Left colon (tissue), 2 donors: ENCODE data around the gene FBXL7. TPM values are rescaled to one million over a fixed set of nuclear protein-coding genes. Genes with fewer than 3 reads are reported as not detected.
A peak's percentile ranks its signal among the peaks of the same experiment; 100 is the strongest.

Experiments used
- ATAC-seq: fragments of 200-7000 bp; cut with Tn5 transposase; one replicate; pipeline ENCODE4 v1.9.1; 2020; ENCODE audit warnings: mild to moderate bottlenecking, moderate library complexity
- DNase-seq, 2 donors: peaks; one replicate each; pipeline ENCODE4 v3.0.0-alpha.2; 2020
- intact Hi-C, 2 donors: fragments of 100-400 bp; cut with DNase I in 1 of 2; cut with micrococcal nuclease in 1 of 2; formaldehyde crosslinking; loops; one replicate each; pipeline versions ENCODE4 v1.11.2 to v1.14.0; 2022; cut with DNase I, micrococcal nuclease
- total RNA-seq, 2 donors: library from RNA; stranded (reverse); fragmentation: NEBNext Ultra II Directional; extraction: Animal tissue kit (Norgen Biotek cat#: 25700); gene quantifications; one replicate each; pipeline ENCODE4 v1.2.1, GENCODE V29; 2021
- donor health status: DM: no; HTN: no; CAD: no.
- donor health status: DM: yes; HTN: yes; CAD: no.

Gene FBXL7
- total RNA-seq, 2 donors from 2014 or later = 1.6 to 3.6 TPM

DNA sequence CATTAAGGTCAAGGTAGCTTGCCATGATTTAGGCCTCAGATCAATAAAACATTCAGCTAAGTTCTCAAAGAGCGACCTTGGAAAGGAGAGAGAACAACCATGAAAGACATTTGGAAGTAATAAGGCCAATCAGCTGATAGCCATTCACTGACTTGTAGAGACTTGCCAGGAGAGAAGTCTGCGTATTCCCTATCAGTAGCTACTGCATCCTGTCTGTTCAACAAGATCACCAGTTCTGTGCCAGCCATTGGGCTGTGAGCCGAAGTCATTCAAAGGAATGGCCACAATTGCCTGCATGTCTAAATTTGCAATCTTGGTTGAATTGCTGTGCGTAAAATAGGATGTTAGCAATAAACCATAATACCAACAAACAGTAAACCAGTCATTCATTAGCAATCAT is 219.8 kb downstream of the FBXL7 start:
- intact Hi-C loops = no loop called here
- DNase-seq (no peak), ATAC-seq (no peak)

DNA sequence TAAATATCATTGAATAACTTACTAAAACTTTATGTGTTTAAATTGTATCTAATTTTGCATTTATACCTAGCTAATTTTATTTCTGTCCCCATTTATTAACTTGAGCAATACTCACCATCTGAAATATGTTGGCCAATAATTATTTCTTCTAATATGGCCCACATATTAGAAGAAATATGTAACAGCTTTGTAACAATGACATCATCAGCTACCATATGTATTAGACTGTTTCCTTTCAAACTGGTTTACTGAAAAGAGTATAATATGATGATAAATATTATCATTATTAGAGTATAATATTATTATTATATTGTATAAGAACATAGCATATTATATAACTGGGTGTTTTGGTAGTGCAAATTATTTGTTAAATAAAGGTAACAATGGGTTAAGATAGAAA is 220.5 kb downstream of the FBXL7 start:
- DNase-seq = no peak
- intact Hi-C loops = no loop called here
- no peak for ATAC-seq

DNA sequence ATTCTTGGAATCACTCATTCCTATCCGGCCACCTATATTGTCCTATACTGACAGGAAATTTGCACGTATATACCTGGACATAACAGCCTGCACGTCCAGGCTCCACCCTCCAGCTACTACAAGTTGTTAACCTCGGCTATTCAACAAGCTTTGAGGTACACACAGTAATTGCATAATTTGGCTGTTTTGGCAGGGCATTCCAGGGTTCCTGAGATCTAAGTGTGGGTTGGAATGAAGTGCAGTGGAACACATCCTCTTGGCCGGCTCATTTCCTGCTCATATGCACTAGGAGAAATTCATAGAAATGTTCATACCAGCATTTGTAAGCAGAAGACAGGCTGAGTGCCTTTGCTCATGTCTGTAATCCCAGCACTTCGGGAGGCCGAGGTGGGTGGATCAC is 222.3 kb downstream of the FBXL7 start:
- intact Hi-C loops = no loop called here
- no peak for DNase-seq
- no peak for ATAC-seq

DNA sequence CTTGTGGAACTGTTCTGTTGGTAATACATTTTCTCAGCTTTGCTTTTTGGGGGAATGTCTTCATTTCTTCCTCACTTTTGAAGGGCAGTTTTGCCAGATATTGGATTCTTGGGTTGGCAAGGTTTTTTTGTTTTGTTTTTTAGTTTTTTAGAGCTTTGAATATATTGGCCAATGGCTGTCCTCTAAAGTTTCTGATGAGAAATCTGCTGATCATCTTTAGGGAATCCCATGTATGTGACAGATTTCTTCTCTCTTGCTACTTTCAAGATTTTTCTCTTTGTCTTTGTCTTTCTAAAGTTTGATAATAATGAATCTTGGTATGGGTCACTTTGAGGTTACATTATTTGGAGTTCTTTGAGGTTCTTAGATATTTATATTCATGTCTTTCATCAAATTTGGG is 227.4 kb downstream of the FBXL7 start:
- intact Hi-C loops = no loop called here
- no peak for DNase-seq

DNA sequence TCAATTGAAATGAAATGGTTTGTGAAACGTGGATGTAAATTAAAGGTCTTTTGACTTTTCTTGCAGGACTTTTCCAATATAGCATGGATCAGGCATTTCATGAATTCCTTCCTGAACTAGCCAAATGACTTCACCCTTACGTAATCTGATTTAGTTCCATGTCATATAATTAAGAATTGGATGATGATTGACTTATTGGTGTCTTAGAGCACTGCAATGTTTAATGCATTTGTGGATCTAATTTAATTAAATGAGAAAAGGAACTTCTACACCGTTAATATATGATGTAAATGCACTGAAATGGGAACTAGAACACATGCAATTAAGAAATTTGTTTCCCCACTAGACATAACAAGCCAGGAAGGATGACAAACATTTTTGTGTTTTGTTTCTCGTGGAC is 228.8 kb downstream of the FBXL7 start:
- DNase-seq (no peak), ATAC-seq (no peak)
- intact Hi-C loops = no loop called here

More for the DNA sequence above, 227.4 kb downstream of the FBXL7 start:
- ATAC-seq = no peak

DNA sequence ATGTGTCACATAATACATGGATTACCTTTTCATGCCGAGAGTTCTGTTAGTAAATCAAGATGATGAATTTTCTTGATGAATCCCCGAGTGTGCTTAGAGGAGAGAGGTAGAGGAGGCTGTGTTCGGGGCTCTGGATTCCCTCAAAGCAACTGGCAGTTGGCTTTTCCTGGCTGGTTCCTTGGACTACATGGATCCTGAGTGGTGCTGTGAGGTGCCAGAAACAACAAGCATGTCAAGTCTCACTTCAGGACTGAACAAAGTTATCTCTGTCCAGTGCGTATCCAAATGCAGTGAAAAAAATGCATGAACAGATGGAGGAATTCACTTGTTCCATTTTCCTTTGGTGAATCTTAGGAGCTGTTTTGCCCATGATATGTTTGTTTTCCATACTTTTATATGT is 231.7 kb downstream of the FBXL7 start:
- DNase-seq = no peak
- ATAC-seq = no peak
- intact Hi-C loops = no loop called here

DNA sequence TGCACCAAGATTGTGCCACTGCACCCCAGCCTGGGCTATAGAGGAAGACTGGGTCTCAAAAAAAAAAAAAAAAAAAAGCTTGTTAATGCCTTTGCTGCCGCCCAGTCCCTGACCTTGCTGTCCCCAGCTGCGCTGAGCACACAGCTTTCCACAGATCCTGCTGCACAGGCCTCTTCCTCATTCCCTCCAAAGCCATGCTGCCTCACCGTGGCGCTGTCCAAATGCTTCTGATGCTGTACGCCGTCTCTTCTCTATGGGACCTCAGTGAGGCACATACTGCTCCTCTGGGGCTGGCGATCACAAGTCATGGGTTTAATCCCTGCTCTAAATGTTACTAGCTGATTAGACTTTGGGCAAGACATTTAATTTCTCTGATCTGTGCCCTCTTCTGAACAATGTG is 234.1 kb downstream of the FBXL7 start:
- ATAC-seq (no peak), DNase-seq (no peak)
- intact Hi-C loops = no loop called here

DNA sequence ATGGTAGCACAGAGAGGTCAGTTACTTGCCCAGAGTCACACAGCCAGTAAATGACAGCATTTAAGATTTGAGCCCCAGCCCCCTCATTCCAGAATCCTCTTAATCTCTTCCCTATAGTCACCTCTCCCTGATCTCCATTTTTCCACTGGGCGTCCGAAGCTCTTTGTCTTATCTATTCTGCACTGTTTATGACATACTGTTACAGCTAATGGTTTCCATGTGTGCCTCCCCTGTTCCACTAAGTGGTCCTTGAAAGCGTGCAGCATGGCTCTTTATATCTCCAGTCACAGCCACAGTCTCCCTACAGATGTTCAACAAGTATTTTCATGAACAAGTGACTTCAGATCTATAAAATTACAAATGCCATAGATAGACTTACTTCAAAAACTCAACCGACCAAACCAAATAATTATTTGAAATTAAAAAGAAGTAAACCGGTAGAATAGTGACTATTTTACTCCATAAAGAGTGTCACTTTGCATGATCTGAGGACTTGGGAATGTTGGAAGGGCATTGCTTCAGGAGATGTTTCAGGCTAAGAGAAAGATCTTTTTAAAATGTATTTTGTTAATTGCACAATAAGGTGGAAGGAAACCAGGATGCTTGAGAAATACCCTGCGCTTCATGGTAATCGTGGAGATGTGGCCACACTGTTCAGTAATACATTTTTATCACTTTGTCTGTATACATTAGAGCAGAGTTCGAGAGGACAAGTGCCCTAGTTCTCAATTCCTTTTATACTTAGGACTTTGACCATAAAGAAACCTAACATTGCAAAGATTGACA is 237.2 kb downstream of the FBXL7 start:
- intact Hi-C loops = no loop called here
- DNase-seq = no peak
- ATAC-seq = no peak

DNA sequence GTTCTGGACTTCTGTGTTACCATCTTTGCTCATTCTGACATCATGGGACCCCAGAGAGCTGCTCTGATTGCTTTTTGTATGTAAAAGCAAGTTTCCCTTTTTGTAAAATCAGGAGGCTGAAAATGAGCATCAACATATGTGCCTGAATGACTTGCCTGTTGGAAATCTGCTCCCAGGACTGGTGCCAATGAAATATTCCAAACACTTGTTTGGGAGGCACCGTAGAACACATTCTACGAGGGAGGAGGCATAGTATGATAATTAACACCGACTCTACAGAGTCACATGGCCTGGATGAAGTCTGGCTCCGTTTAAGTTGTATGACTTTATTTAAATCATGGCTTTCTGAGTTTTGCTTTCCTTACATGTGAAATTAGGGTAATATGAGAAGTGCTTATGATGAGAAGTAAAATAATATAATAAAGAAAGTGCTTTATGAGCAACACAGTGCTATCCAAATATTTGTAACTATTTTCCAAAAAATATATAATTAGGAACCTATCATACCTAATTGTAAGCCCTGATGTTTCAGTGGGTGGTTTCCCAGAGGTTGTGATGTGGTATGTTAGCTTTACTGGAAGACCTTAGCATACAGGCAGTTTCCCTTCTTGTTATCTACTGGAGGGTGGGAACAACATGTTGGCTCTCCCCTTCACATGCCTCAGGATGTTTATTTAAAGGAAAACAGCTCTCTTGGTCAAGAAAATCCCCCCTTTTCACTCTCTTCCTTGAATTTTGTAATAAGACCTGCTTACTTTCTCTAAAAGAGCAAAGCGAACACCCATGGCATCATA is 238.1 kb downstream of the FBXL7 start:
- intact Hi-C loops = no loop called here
- no peak for ATAC-seq
- no peak for DNase-seq

DNA sequence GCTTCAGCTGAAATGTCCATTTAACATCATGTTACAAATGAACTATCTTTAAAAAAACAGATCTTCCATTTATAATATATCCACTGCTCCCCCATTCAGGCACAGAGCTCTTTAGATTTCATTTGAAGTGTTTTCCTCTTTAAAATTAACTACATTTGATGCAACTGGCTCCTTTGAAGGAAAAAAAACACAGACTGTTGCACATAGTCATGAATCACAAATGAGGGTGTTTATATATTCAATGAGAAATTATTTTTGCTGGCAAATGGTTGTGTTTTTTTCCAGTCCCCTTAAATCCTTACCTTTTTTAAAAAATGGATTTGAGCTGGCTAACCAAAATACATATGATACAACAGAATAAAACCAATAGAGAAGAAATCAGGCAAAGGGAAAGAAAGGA is 240.4 kb downstream of the FBXL7 start:
- DNase-seq (no peak), ATAC-seq (no peak)
- intact Hi-C loops = no loop called here

DNA sequence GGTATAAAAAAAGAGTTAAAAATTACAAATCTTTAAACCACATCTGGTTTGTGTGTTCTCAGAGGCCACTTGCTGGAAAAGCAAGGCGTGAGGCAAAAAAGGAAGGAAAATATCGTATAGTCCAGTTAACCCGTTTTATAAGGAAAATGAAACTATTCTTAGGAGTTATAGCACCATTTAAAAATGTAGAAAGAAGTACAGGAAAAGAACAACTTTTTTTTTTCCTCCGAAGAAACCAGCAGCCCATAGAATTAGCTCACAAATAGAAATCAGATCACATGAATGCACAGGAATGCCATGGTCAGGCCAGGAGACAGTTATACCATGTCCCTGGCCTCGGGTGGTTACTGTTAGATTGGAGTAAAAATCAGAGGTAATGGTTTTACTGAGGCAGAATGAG is 241.6 kb downstream of the FBXL7 start:
- no peak for ATAC-seq
- no peak for DNase-seq
- intact Hi-C loops = no loop called here

DNA sequence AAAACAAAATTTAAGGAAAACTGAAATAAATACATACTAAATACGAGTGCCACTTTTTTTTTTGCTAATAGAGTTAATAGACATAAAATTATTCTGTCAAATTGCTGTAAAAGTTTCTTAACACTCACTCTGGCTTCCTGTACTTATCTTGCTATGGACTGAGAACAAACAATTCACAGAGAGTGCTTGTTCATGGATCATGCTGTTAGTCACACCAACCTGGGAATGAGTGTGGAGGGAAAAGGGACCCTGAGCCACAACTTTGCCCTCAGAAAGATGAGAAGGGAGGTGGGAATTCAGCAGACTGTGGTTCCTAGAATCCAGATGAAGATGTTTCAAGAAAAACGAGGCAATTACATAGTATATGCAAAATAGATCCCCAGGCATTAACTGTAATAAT is 246.9 kb downstream of the FBXL7 start:
- no peak for DNase-seq
- intact Hi-C loops = no loop called here
- no peak for ATAC-seq

DNA sequence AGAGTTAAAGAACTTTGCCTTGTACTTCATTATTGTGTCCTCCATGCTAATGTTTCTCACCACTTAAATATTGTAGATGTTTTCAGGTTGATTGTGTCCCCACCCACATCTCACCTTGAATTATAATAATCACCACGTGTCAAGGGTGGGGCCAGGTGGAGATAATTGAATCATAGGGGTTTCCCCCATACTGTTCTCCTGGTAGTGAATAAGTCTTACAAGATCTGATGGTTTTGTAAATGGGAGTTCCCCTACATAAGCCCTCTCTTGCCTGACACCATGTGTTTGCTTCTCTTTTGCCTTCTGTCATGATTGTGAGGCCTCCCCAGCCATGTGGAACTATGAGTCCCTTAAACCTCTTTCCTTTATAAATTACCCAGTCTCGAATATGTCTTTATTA is 248.3 kb downstream of the FBXL7 start:
- intact Hi-C loops = no loop called here
- DNase-seq (no peak), ATAC-seq (no peak)

DNA sequence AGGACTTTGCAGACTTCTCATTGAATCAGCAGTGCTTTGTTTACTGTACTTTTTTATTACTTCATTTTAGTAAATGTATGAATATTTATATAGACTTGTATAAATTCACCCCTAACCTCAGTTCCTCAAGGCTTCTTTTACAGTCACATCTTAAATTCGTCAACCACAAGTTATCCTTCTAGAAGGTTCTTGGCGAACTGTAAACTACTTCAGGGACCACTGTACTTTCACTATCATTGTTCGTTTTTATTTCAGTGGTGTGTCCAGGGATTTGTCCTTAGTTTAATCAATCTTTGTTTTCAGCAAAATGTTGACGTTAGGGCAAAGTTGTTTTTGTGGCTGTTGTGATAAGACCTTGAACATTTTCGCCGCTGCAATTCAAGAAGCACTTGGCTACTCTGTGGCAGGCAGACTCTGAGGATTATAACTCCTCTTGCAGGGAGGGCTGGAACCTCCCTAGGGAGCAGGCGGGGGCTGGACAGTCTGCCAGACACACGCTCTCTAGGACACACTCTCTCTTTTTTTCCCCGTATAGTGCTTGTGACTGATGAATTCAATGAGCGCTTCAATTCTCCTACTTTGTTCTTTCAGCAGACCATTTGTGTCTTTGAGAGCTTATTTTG is 252.8 kb downstream of the FBXL7 start:
- intact Hi-C loops = no loop called here
- DNase-seq (peak in 1 of 2 donors; percentile 12), ATAC-seq (no peak)

DNA sequence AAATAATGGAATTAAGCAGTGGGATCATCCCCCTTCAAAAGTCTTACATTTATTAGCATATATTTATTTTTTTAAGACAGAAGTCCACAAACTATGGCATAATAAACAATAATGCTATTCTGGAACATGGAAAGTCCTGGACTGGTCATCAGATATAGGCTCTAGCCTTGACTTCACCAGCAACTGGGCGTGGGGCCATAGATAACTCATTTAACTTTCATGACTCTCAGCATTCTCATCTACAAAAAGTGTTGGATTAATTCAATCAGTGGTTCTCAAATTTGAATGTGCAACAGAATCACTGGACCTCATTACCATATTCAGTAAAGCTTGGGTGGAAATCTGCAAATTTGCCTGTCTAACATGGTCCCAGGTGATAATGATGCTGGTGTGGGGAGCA is 253.8 kb downstream of the FBXL7 start:
- DNase-seq (no peak), ATAC-seq (no peak)
- intact Hi-C loops = no loop called here

DNA sequence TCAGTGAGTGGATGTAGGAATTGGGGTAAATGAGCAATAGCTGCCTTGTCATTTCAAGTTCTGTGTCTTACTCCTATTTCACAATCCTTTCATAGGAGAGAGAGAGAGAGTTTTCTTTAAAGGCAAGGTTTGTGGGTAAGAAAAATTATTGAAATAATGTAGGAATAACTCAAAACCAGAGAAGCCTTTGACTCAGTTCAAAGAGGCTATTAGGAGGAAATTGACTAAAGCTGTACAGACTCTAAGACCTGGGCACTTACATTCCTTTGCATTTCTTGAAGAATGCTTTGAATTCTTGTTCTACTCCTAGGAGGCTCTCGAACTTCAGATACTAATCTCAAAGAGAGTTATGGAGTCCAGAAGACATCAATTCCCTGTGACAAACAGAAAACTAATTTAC is 257.1 kb downstream of the FBXL7 start:
- intact Hi-C loops = no loop called here
- ATAC-seq = no peak
- no peak for DNase-seq

DNA sequence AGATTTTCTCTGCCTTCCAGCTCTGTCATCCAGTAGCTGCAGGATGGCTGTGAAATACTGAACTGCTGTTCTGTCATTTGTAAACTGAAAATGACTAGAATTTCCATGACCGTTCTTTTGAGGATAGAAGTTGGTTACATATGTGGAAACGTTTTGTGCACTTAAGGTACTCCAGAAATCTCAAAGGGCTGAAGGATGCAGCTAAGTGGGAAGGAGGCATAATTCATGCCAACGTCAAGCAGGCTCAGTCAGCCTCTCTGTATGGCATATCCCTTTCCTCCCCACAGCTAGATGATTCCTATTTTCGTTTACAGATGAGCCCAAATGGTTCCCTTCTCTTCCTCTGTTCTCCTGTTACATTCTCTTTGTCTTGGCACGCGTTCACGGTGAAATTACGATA is 257.6 kb downstream of the FBXL7 start:
- intact Hi-C loops = no loop called here
- no peak for DNase-seq
- no peak for ATAC-seq

DNA sequence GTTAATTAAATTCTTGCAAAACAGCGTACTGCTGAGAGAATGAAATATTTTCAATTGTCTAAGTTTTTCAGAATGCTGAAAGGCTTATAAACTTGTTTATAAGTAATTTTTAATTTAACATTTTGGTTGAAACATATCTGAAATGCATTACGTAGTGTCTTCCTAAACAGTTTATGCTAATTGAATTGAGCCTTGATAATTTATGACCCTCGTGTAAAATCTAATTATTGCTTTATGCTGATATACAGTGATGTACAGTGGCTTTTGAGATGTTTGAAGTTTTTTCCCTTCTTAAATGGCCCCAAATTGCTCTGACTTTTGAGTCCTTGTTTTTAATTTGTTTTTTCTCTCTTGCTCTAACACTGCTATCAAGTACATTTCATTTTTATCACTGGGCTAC is 262.7 kb downstream of the FBXL7 start:
- DNase-seq (no peak), ATAC-seq (no peak)
- intact Hi-C loops = no loop called here

DNA sequence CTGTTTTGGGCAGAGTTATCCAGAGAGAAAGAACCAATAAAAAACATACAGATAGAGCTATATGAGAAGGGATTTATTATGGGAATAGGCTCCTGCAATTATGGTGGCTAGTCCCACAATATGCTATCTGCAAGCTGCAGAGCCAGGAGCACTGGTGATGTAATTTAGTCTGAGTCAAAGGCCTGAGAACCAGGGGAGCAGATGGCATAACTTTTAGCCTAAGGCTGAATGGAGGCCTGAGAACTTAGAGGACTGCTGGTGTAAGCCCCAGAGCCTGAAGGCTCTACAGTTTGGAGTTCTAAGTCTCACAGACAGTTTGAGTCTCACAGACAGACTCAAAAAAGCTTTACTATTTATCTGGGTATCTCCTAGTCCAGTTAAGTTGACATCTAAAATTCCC is 263.8 kb downstream of the FBXL7 start:
- no peak for DNase-seq
- intact Hi-C loops = no loop called here
- ATAC-seq = no peak

DNA sequence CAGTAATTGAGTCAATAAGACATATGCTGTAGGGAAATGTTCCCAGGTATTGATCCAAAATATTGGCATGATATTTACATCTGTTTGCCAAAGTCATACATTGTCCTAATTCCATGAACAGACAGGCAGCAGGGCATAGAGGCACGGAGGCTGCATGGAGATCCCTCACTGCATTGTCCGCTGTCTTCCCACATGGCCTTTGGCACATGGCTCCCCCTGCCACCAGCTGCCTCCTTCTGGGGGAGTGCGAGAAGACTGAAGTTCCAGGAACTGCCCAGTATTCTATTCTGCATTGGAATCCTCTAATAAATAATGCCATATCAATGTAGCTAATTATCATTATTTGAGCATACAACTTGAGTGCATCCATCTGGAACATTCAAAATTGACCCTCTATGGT is 269.0 kb downstream of the FBXL7 start:
- DNase-seq = no peak
- intact Hi-C loops = no loop called here
- no peak for ATAC-seq
